Measurements from ENCODE around the gene ASXL3. TPM values are rescaled to one million over a fixed set of nuclear protein-coding genes. Genes with fewer than 3 reads are reported as not detected.

Gene ASXL3
- total RNA-seq, 1 experiment from 2014 or later = not detected

GRCh38 chr18:33750366-33750765, 172.3 kb downstream of the ASXL3 start:
- Histone ChIP-seq H3K9ac (ENCODE audit: low read length) (no peak overlapping the region), H3K4me1 (ENCODE audit: control insufficient read depth in 1 of 2, insufficient read depth in 2 of 2, low read length in 2 of 2) (no peaks in the 10 kb centered on the region), H3K4me2 (ENCODE audit: low read length) (no peak overlapping the region), H3K9me3 (ENCODE audit: control insufficient read depth in 1 of 2, insufficient read depth in 1 of 2, low read depth in 1 of 2, low read length in 2 of 2) (peaks cover 0 to 9% of the 10 kb centered on the region in 2 experiments; a peak in 2 of 4 replicates), H3K36me3 (ENCODE audit: control insufficient read depth in 1 of 2, insufficient read depth in 2 of 2, low read length in 2 of 2) (no peaks in the 10 kb centered on the region), H3K9me2 (ENCODE audit: insufficient read depth) (no peaks in the 10 kb centered on the region), H3K4me3 (replicated peaks in 1 of 2; ENCODE audit: low read depth in 1 of 2, low read length in 2 of 2) (no peak overlapping the region), H2AFZ (ENCODE audit: low read depth, low read length, poor library complexity, severe bottlenecking) (no peak overlapping the region), H3K27me3 (ENCODE audit: insufficient read depth, low read length) (no peaks in the 10 kb centered on the region), H3K79me2 (ENCODE audit: insufficient read depth, low read length) (no peaks in the 10 kb centered on the region), H4K20me1 (ENCODE audit: insufficient read depth) (no peaks in the 10 kb centered on the region), H3K27ac (ENCODE audit: low read depth, low read length) (no peak overlapping the region)
- no peak for TF ChIP-seq ELF1 (IDR thresholded peaks at IDR 0.05; ENCODE audit: borderline replicate concordance, low read depth)
- no peak for TF ChIP-seq YY1 (IDR thresholded peaks at IDR 0.05; ENCODE audit: extremely low read depth, insufficient replicate concordance, low read depth, low read length)
- no peak for TF ChIP-seq FOSL1 (IDR thresholded peaks at IDR 0.05; ENCODE audit: low read depth)
- TF ChIP-seq EGR1 (IDR thresholded peaks at IDR 0.05; ENCODE audit: low read depth) = no peak
- TF ChIP-seq REST (IDR thresholded peaks at IDR 0.05; ENCODE audit: low read depth) = no peak
- TF ChIP-seq POLR2A (IDR thresholded peaks at IDR 0.05; ENCODE audit: borderline replicate concordance, extremely low read depth, insufficient read depth, insufficient read length) = no peak
- no peak for TF ChIP-seq POLR2AphosphoS5 (IDR thresholded peaks at IDR 0.05; ENCODE audit: low read depth, low read length)
- TF ChIP-seq SP1 (IDR thresholded peaks at IDR 0.05; ENCODE audit: low read depth) = no peak
- no peak for TF ChIP-seq EZH2 (IDR thresholded peaks at IDR 0.05)
- TF ChIP-seq, protein P1, sequence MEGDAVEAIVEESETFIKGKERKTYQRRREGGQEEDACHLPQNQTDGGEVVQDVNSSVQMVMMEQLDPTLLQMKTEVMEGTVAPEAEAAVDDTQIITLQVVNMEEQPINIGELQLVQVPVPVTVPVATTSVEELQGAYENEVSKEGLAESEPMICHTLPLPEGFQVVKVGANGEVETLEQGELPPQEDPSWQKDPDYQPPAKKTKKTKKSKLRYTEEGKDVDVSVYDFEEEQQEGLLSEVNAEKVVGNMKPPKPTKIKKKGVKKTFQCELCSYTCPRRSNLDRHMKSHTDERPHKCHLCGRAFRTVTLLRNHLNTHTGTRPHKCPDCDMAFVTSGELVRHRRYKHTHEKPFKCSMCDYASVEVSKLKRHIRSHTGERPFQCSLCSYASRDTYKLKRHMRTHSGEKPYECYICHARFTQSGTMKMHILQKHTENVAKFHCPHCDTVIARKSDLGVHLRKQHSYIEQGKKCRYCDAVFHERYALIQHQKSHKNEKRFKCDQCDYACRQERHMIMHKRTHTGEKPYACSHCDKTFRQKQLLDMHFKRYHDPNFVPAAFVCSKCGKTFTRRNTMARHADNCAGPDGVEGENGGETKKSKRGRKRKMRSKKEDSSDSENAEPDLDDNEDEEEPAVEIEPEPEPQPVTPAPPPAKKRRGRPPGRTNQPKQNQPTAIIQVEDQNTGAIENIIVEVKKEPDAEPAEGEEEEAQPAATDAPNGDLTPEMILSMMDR (IDR thresholded peaks at IDR 0.05 in 2 of 3, conservative IDR thresholded peaks at IDR 0.05 in 1 of 3; ENCODE audit: borderline replicate concordance in 1 of 3, insufficient read depth in 1 of 3, low read depth in 2 of 3, low read length in 2 of 3) = no peak
- no peak for TF ChIP-seq EZH2phosphoT487 (IDR thresholded peaks at IDR 0.05; ENCODE audit: borderline replicate concordance)
- no peak for TF ChIP-seq JUND (IDR thresholded peaks at IDR 0.05)
- TF ChIP-seq SRF (IDR thresholded peaks at IDR 0.05; ENCODE audit: low read depth) = no peak
- POLR2A ChIA-PET = no interaction called here
- ATAC-seq = no peak
- BruUV-seq (replicated peaks) = no TSS peak
- CTCF ChIA-PET = no interaction called here
- intact Hi-C loops (cut with micrococcal nuclease) = no loop called here
- RAD21 ChIA-PET (ENCODE audit: low non-redundant PET in 1 of 2, low total read pairs in 2 of 2, uncharacterized antibody in 2 of 2, unreplicated experiment in 2 of 2) = no interaction called here
- DNase-seq (ENCODE audit: low read depth, low spot score) = no peak

Data from HCT116 (cell line).